Parietal lobe (tissue), 2 donors: Measurements from ENCODE around the gene PAK1IP1. TPM values are rescaled to one million over a fixed set of nuclear protein-coding genes. Genes with fewer than 3 reads are reported as not detected.

Experiments used
- small RNA-seq: library from RNA; depleted of rRNA; stranded (forward); fragments of <200 nt; gene quantifications from one replicate; pipeline ENCODE3, GENCODE V24; 2014; ENCODE audit warnings: low replicate concordance
- total RNA-seq: library from RNA; depleted of rRNA; stranded (reverse); fragments of >200 nt; gene quantifications from one replicate; pipeline ENCODE4 v1.2.3, GENCODE V29; 2014

PAK1IP1 gene
- 14.1 TPM for total RNA-seq

GRCh38 chr6:10694302-10695085 lies at the start of gene PAK1IP1, which contains the start of gene C6orf52:
Gene PAK1IP1, plus strand, starts transcription at chr6:10694972. Its CDS starts 14 bp downstream, at chr6:10694986.
Gene C6orf52, minus strand, starts transcription at chr6:10694616. Its CDS starts 7,066 bp downstream, at chr6:10687550.

GRCh38 chr6:10722820-10723566 lies 28.2 kb downstream of the PAK1IP1 start, which contains the start of gene TMEM14C:
Gene TMEM14C, plus strand, starts transcription at chr6:10723070. Its CDS starts 1,544 bp downstream, at chr6:10724614.

DNA sequence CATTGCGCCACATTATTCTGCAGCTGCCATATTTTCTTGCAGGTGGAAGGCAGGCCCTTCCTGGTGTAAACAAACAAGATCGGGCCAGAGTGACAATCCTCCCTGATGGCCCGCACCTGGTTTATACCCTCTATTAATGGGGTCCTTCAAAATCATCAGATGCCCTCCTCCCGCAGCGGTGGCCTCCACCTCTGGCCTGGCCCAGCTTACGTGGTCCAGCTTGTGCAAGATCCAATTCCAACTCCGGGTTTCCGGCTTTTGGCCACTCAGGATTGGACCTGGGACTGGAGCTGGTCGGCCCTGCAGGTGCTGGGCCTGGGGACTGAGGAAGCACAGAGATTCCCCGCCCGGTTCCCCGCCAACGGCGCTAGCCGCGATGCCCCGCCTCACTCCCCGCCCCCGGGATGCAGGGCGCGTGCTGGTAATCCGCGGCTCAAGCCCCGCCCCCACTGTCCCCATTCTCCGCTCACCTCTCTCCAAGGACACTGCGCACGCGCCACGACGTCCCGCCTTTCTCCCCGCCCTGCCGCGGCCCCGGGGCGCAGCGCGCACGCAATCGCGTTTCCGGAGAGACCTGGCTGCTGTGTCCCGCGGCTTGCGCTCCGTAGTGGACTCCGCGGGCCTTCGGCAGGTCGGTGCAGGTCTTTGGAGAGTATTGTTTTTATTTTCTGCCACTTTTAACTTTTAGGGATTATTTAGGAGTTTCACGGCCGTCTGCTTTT lies 52.6 kb downstream of the PAK1IP1 start, which contains the start of gene TMEM14B:
Gene TMEM14B, plus strand, starts transcription at position 555 of the 722 bp plus-strand sequence. CDS start 1,441 bp downstream, outside the sequence.

Small RNA genes within 50 kb of the gene (small RNA-seq; reads per million reads assigned to genes)
- not detected for gene RF00019
- gene RNA5SP203 = not detected

Other genes with a start within 250 kb of the PAK1IP1 start
- gene GCNT2, start 173.6 kb upstream of the PAK1IP1 start, total RNA-seq = 26.3 TPM
- not detected for gene C6orf52, start 356 bp upstream of the PAK1IP1 start, total RNA-seq
- gene TMEM14C, start 28.1 kb downstream of the PAK1IP1 start, total RNA-seq = 36.6 TPM
- 70.7 TPM for gene TMEM14B, start 52.8 kb downstream of the PAK1IP1 start, total RNA-seq
- 0.31 TPM for gene MAK, start 143.6 kb downstream of the PAK1IP1 start, total RNA-seq
- not detected for gene GCM2, start 187.1 kb downstream of the PAK1IP1 start, total RNA-seq
- gene SYCP2L, start 192.1 kb downstream of the PAK1IP1 start, total RNA-seq = 11.9 TPM